LHCN-M2 (cell line): Measurements from ENCODE around the gene CLDN16. TPM values are rescaled to one million over a fixed set of nuclear protein-coding genes. Genes with fewer than 3 reads are reported as not detected.

Experiments
- DNase-seq: peaks from one replicate; pipeline ENCODE4 v3.0.0-alpha.2; 2012; ENCODE audit warnings: low read depth
- total RNA-seq: library from RNA; depleted of rRNA; stranded (reverse); fragments of >200 nt; gene quantifications from 2 replicates; pipeline ENCODE4 v1.2.3, GENCODE V29; 2014

Gene CLDN16
- total RNA-seq, 1 experiment from 2014 or later: not detected

DNA sequence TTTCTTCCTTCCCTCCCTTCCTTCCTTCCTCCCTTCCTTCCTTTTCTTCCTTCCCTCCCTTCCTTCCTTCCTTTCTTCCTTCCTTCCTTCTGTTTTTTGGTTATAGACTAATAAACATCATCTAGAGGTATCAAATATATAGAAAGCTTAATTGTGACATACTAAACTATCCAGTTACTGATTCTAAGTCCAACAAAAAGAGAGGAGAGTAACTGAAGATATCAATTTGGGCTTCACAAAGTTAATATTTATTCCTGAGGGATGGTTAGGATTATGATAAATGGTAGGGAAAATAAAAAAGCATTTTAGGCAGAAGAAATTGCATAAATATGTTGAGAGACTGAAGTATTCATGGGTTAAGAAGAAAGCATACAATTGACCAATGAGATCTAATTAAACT lies 7.8 kb upstream of the CLDN16 start:
- no peak for DNase-seq

DNA sequence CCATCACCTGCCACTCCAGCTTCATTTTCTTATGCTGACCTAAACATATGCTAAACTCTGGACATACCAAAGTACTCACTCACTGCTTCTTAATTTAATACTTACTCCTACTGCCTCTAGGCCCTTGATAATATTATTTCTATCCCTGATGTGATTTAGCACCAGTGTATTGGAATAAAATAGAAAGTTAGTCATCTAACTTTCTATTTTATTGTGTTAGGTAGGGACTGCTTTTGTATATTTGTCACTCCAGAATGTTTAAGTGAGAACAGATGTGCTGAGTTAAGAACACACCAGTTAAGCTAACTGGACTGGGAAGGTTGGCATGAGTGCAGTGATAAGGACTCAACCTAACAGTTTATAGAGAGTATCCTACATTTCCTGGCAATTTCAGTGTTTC lies 6.5 kb upstream of the CLDN16 start:
- DNase-seq: no peak

DNA sequence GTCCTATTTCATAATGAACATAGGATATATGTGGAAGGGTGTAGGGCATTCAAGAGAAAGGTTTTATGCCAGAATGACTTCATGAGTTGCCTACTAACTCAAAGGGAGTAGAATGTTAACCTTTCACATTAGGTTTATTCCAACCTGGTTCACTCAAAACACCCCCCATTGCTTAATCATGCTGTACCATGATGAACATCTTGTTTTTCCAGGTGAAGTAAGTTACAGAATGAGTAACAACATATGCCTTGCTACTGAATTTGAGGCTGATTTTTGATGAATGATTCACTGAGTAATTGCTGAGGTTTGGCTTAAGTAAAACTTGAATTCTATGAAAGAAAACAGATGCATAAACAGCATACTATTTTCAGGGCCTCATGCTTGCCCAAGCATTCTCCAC lies 5.9 kb upstream of the CLDN16 start:
- peak; percentile 77 for DNase-seq

DNA sequence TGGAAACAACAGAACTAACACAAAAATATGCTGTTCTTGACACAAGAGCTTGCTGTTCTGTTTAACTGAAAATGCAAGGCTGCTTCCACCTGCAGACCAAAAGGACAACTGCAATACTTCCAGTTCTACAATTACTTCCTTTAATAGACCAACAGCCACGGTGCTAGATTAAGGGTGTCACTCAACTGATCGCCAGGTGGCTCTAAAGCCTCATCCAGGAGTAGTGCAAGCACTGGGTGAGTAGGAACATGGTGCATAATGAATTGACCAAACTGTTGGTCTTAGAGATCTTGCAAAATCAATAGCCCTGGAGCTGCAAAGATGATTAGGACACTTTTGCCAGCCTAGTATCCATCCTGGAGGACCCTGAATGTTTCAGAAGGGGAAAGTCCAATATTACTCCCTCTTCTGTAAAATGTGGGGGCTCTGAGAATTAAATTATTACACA lies 3.6 kb upstream of the CLDN16 start:
- DNase-seq: peak; percentile 78

DNA sequence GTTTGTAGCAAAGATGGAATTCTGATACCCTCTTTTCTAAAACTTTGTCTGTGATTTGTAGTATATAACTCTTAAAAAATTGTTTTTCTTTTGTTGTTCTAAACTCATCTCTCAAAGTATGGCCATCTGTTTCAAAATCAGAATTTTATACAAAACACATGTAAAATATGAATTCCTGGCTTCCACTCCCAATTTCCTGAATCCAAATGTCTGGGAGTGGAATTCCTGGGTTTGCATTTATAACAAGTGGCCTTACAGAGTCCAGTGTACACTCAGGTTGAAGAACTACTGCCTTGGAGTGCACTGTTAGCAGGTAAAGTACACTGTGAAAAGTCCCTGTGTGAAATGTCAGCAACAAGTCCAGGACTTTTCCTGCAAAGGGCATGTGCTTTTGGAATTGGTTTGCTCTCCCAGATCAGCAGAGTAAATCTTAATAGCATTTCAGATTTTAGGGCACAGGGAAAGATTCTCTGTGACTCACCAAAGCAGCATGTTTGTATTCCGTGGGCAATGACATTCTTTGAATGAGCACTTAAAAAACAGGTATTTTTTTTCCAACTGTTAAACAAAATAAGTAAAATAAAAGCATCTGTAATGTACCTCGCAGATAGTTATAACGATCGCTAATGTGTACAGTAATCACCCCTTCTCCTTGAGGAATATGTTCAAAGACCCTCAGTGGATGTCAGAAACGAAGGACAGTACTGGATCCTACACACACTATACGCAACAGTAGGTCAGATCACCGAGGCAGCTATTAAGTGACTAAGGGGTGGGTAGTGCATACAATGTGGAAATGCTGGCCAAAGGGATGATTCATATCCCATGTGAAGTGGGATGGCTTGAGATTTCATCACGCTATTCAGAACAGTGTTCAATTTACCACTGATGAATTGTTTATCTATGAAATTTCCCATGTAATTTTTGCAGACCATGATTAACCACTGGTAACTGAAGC lies 2.0 kb upstream of the CLDN16 start:
- peak; percentile 94 for DNase-seq

DNA sequence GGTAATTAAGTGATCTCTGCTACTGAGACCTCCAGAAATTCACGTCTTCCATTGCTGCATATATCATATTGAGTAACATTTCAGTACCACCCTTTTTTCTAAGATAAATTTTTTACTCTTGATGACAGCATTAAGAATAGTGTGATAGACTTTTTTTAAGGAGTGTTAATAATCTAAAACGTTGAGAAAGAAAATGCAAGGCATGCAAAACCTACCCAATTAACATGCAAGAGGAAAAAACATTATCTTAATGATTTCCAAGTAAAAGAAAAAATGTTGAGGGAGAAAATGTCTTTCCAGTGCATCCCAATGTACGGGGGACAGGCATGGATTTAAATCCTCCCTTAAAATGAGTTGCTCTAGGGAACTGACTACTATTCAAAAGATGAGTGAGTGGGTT lies 740 bp downstream of the CLDN16 start:
- no peak for DNase-seq

DNA sequence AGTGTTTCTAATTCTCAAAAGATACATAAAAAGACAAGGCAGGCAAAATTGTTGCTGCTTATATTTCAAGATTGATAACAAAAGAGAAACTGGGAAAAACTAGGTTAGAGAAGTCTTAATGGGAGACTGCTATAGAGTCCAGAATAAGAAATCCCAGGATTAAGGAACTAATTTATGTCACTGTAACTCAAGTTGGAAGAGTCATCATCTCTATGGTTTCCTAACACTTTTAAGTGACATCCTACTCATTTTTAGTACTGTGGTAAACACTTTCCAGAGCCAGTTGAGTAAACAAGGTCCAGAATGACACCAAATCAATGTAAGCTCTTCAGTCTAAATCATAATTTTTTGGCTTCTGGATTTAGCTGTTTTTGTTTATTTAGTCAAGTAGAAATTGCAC lies 8.0 kb downstream of the CLDN16 start:
- DNase-seq: no peak

DNA sequence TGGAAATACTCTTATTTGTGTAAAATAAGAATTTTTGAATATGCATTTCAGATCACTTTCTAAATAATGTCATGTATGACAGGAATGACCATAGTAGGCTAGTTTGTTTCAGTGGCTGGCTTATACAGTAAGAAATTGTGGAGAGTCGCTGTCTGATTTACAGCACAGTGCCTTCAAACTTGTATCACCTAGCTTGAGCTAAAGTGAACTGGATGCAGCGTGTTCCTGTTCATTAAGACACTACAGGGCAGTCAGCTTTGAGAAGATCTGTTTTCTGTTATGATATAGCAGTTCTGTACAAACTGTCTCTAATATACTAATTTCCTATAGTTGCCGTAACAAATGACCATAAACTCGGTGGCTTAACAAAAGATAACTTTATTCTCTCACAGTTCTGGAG lies 9.9 kb downstream of the CLDN16 start:
- no peak for DNase-seq

DNA sequence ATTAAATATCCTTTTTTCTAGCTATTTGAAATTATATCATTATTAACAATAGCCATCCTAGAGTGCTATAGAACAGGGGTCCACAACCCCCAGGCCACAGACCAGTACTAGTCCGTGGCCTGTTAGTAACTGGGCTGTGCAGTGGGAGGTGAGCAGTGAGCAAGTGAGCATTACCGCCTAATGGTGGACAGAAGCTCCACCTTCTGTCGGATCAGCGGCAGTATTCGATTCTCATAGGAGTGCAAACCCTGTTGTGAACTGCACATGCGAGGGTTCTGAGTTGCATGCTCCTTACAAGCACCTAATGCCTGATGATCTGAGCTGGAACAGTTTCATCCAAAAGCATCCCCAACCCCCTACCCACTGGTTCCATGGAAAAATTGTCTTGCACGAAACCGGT lies 11.7 kb downstream of the CLDN16 start:
- DNase-seq: no peak

DNA sequence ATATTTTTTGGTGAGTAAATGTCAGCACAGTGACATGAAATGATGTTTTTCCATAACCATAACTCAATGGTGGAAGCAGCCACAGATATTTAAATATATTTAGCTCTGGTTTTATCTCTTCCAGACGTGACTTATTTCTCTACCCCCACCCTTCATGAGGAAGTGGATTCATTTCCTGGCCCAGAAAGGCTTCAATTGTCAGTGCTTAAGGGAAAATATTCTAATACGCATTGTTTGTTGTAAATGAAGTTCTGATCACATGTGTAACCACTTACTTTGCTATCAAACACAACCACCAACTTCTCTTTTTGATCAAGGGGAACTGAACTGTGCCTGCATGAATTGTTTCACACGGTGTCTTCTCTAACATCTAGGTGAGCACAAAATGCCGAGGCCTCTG lies 14.0 kb downstream of the CLDN16 start:
- no peak for DNase-seq

DNA sequence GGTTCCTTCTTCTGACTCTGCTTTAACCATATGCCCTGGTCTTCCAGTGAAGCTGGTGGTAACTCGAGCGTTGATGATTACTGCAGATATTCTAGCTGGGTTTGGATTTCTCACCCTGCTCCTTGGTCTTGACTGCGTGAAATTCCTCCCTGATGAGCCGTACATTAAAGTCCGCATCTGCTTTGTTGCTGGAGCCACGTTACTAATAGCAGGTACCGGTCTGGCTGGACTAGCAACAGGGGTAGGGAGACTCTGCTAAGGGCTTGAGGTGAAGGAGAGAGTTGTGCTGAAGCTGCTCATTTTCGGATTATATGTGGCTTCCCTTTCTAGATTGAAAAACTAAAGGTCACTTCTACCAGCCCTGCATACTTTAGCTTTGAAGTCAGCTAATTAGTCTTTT lies 16.8 kb downstream of the CLDN16 start:
- no peak for DNase-seq

DNA sequence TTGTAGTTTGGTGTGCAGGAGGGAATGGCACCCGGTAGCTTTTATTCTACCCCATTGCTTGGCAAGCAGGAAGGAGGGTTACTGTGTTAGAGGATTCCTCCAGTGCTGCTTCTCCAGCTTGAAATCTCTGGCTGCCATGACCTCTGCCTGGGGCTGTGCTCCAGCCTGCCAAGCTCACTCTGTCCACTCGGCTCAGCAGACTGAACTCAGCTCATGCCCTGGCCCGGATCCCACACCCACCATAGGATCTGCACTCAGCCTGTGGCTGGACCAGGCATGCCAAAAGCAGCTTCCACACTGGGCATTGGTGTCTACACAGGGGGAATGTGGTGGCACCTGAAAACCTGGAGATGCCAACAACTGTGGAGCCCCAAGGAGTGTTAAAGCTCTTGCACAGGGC lies 26.3 kb downstream of the CLDN16 start:
- no peak for DNase-seq

DNA sequence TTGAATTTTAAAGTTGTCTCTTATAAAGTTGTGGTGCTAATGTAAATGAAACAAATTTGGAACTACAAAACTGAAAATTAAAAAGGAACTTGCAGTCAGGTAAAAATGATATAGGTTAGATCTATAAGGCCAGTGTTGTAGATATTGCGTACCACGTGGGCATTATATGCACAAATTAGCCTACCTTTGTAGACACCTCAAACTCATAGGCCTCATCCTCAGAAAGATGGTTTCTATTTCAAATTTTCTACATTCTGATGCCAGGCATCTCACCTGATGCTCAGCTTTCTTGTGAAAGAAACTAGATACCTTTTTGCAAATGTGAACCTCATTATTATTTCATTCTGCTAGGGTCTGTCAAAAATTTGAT lies 36.1 kb downstream of the CLDN16 start:
- DNase-seq: no peak

DNA sequence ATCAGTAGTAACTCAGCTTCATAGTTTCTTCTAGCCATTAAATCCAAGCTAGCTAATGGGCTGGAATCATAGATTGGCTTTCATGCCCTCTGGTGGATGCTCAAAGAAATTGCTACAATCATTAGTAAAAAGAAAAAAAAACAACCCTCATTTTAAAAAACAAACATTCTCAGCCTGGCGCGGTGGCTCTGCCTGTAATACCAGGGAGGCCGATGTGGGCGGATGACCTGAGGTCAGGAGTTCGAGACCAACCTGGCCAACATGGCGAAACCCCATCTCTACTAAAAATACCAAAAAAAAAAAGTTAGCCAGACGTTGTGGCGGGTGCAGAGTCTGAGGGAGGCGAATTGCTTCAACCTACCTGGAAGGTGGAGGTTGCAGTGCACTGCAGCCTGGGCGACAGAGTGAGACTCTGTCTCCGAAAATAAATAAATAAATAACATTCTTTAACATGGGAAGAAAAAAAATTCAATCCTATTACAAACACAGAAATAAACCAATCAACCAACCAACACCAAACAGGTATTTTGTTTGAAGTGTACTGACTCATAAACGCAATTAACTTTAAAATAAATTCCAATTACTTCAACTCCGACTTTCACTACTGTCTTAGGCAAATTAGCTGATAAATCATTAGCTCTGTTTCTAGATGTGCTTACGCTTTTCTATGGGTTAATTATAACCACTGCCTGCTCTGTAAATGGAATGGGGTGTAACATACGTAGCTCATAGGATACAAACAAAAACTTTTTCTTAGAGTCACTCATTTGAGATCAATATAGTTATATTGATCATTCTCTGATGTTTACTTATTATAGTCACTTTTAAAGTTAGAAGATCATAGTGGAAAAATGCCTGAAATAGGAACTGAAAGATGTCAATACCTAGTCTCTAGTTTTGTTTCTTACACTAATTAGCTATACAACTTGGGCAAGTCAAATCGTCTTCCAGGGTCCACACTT lies 36.8 kb downstream of the CLDN16 start:
- DNase-seq: peak; percentile 76

DNA sequence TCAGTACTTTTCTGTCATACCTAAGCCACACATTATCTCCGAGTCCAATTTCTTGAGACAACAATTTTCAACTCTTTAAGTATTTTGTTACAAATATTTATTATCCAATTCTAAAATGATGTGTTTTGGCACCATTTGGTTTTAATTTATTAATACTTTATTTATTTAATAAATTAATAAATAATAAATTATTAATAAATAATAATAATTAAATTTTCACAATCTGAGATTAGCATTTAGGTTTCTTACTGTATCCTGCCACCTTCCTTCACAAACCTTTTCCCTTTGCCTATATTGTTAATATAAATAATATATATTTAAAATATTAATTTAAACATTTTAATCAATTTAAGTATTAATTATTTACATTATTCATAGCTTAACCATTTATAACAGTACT lies 37.9 kb downstream of the CLDN16 start:
- DNase-seq: no peak

DNA sequence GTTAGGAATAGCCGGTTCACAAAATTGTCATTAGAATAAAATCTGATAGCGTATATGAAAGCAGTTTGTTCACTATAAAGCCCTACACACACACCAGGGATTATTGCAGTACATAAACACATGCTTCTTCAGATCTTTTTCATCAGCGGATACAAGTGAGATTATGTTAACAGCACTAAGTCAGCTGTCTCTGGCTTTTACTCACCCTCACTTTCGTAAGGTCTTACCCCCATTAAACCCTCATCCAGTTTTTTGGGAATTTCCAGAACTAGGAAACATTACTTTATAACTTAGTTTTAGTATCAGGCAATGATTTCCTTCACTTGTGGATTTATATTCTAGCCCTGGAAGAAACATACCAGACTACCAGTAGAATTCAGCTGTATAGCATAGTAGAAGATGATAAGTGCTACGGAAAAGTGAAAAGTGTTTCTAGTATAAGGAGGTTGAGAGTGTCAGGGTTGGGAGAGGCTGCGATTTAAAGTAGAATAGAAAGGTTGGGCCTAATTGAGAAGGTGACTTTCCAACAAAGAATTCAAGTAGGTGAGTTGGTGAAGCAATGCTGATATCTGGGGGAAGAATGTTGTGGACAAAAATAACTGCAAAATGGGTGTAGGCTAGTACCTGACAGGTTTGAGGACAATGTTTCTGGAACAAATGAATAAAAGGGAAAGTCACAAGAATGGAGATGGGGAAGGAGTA lies 39.0 kb downstream of the CLDN16 start:
- no peak for DNase-seq

DNA sequence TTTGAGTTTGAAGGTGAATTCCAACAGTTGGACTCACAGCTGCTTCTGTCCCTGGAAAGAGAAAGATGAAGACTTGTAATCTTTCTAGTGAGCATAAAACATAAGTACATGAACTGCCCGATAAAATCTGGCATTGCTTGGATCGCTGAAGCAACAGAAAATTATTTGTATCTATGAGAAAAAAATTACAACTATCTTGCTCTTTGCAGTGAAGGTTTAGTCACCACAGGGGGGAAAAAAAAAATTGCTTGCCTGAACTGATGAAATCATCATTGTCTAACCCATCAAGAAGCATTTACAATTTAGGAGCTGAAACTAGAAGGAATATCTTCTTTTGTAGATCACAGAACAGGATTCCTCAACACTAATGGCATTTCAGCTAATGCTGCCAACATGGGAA lies 41.7 kb downstream of the CLDN16 start:
- DNase-seq: no peak

DNA sequence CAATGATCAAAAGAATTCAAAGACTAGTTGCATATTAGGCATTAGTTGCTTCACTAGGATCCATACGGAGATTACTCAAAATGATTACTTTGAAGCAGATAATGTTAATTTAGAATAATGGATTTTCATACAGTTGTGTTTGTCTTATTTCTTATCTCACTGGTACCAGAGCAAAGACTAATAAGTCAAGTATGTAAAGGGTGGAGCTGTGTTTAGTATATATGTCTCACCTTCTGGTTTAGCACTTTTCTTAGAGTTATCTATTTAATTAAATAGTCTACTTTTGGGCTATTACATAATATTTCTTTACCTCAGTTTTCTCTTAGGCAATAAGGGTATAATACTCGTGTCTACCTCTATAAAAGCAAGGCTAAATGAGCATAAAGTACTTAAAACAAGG lies 42.9 kb downstream of the CLDN16 start:
- DNase-seq: no peak

DNA sequence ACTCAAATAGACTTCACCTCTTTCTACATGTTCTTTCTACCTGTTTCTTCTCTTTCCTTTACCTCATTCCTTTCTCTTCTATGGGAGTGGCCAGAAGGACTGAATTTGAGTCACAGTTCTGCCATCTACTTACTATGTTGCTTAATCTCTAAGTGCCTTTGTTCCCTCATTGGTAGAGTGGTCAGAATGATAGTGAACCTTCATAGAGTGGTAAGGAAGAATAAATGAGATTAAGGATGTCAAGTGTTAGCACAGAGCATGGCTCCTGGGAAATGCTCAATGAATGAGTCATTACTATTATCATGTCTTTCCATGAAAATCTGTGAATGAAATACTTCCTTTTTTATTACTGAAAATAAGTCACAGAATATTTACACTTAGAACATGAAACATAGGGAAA lies 44.3 kb downstream of the CLDN16 start:
- DNase-seq: peak; percentile 34

DNA sequence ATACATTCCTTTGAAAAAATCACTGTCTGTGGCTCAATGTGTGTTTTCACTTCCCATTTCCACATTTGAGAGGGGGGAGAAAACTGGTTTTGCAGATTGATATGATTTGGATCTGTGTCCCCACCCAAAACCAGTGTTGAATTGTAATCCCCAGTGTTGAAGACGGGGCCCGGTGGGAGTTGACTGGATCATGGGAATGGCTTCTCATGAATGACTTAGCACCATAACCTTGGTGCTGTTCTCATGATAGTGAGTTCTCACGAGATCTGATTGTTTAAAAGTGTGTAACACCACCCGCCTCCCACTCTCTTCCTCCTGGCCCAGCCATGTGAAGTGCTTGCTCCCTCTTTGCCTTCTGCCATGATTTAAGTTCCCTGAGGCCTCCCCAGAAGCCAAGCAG lies 45.7 kb downstream of the CLDN16 start:
- no peak for DNase-seq

DNA sequence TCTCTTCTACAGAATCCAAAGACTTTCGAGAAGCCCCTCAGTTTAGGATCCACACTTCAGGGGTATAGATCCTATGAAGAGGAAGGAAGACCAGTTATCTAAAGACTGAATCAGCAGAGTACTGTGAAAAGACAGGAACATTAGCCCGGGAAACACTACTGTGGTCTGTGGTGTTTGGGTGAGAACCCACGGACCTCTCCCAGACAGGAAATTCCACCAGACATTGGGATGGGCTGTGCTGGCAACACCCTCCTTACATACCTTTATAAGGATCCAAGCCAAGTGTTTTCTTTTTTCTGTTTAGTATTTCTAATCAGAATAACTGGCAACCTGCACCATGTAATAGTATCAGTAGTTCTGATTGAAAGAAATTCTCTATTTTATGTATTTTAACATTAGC lies 47.7 kb downstream of the CLDN16 start:
- no peak for DNase-seq

DNA sequence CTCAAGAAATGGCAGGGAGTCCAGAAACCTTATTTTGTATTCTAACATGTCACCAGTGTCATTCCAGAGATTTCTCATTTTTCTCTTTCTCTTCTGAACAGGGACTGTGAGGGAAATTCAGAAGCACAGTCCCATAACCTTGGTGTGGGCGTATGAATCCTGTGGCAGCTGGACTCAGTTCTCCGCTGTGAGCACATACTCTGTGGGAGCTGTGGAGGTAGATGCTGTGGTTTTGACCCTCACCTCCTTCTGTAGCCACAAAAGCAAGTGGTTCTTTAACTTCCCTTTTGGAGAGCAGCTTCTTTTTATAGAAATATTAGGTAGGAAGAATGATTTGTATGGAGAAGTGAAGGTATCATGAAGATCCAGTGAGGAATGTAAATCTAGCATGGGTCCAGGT lies 48.4 kb downstream of the CLDN16 start:
- DNase-seq: no peak
